ENCODE measurements around the gene BCR. TPM values are rescaled to one million over a fixed set of nuclear protein-coding genes. Genes with fewer than 3 reads are reported as not detected.

Gene BCR
- total RNA-seq, 2 experiments from 2014 or later: 42.2 to 51.3 TPM

GRCh38 chr22:23273445-23274145 is 93.3 kb downstream of the BCR start:
- no peak overlapping the region for H2AFZ ChIP-seq (ENCODE audit: low read length)
- intact Hi-C loops (cut with micrococcal nuclease; ENCODE audit: unreplicated experiment): loop anchor here (5.0 kb wide), 1 partner anchor 406 kb away; no protein-coding TSS in a partner anchor
- no peak overlapping the region for H3K4me3 ChIP-seq (ENCODE audit: low read depth, low read length, poor library complexity, severe bottlenecking)
- H3K79me2 ChIP-seq (ENCODE audit: insufficient read depth, low read depth, low read length): no peaks in the 10 kb centered on the region
- H3K4me2 ChIP-seq (ENCODE audit: low read length): no peak overlapping the region
- H3K9me3 ChIP-seq (ENCODE audit: low read length): no peaks in the 10 kb centered on the region
- no TSS peak for BruUV-seq (replicated peaks)
- no peaks in the 10 kb centered on the region for H3K9me2 ChIP-seq (ENCODE audit: insufficient read depth, low read length)
- DNase-seq (ENCODE audit: low spot score): no peak
- peaks cover 31% of the 10 kb centered on the region for H3K36me3 ChIP-seq (ENCODE audit: insufficient read depth, low read length)
- no peaks in the 10 kb centered on the region for H4K20me1 ChIP-seq (ENCODE audit: insufficient read depth, low read length)
- TF ChIP-seq EZH2phosphoT487 (IDR thresholded peaks at IDR 0.05; ENCODE audit: borderline replicate concordance, low read depth, low read length): no peak
- TF ChIP-seq CTCF (conservative IDR thresholded peaks at IDR 0.05; ENCODE audit: low read length): no peak
- H3K4me1 ChIP-seq (ENCODE audit: insufficient read depth, low read length, poor library complexity, severe bottlenecking): peaks cover 39% of the 10 kb centered on the region
- ChIA-PET CTCF (ENCODE audit: unreplicated experiment) (no interaction called here), POLR2A (no interaction called here)
- H3K27ac ChIP-seq (ENCODE audit: low read depth, low read length, poor library complexity, severe bottlenecking): no peak overlapping the region

GRCh38 chr22:23274146-23274526 is 93.8 kb downstream of the BCR start:
- CTCF ChIA-PET (ENCODE audit: unreplicated experiment): no interaction called here
- Histone ChIP-seq H3K4me2 (ENCODE audit: low read length) (no peak overlapping the region), H3K4me1 (ENCODE audit: insufficient read depth, low read length, poor library complexity, severe bottlenecking) (peaks cover 34% of the 10 kb centered on the region), H3K9me2 (ENCODE audit: insufficient read depth, low read length) (no peaks in the 10 kb centered on the region), H3K79me2 (ENCODE audit: insufficient read depth, low read depth, low read length) (no peaks in the 10 kb centered on the region), H3K9me3 (ENCODE audit: low read length) (no peaks in the 10 kb centered on the region), H3K4me3 (ENCODE audit: low read depth, low read length, poor library complexity, severe bottlenecking) (no peak overlapping the region), H3K27ac (ENCODE audit: low read depth, low read length, poor library complexity, severe bottlenecking) (no peak overlapping the region), H2AFZ (ENCODE audit: low read length) (no peak overlapping the region), H3K36me3 (ENCODE audit: insufficient read depth, low read length) (peaks cover 31% of the 10 kb centered on the region), H4K20me1 (ENCODE audit: insufficient read depth, low read length) (no peaks in the 10 kb centered on the region)
- POLR2A ChIA-PET: no interaction called here
- no TSS peak for BruUV-seq (replicated peaks)
- no peak for DNase-seq (ENCODE audit: low spot score)
- TF ChIP-seq CTCF (conservative IDR thresholded peaks at IDR 0.05; ENCODE audit: low read length) (no peak), EZH2phosphoT487 (IDR thresholded peaks at IDR 0.05; ENCODE audit: borderline replicate concordance, low read depth, low read length) (no peak)
- intact Hi-C loops (cut with micrococcal nuclease; ENCODE audit: unreplicated experiment): loop anchor here (5.0 kb wide), 1 partner anchor 407 kb away; no protein-coding TSS in a partner anchor
